HCT116 (cell line): ENCODE results near the gene FAP.

ENCODE experiments used
- CBX3 ChIP-seq: IDR thresholded peaks from 2 replicates; pipeline ENCODE4 v1.6.1; 2012; ENCODE audit warnings: low read depth
- EZH2 ChIP-seq: fragments of 200-600 bp; sonication (generic); IDR thresholded peaks from 2 replicates; pipeline ENCODE4 v1.6.1; 2017; ENCODE audit warnings: antibody characterized with exemption, mixed run types
- EZH2phosphoT487 ChIP-seq: fragments of 200-600 bp; IDR thresholded peaks from 2 replicates; pipeline ENCODE4 v1.6.1; 2018; ENCODE audit warnings: antibody characterized with exemption, borderline replicate concordance
- FOSL1 ChIP-seq: IDR thresholded peaks from 2 replicates; pipeline ENCODE4 v1.6.1; 2012; ENCODE audit warnings: low read depth
- POLR2A ChIP-seq: IDR thresholded peaks from 2 replicates; pipeline ENCODE4 v1.7.0; 2011; ENCODE audit warnings: borderline replicate concordance; ENCODE audit not compliant: insufficient read depth, insufficient read length; ENCODE audit errors: extremely low read depth
- POLR2AphosphoS5 ChIP-seq: IDR thresholded peaks from 2 replicates; pipeline ENCODE4 v1.6.1; 2011; ENCODE audit warnings: mild to moderate bottlenecking, low read depth, low read length, moderate library complexity
- RAD21 ChIP-seq: IDR thresholded peaks from 2 replicates; pipeline ENCODE4 v1.6.1; 2012; ENCODE audit warnings: low read depth, mild to moderate bottlenecking
- SIN3A ChIP-seq: IDR thresholded peaks from 2 replicates; pipeline ENCODE4 v1.6.1; 2012; ENCODE audit warnings: low read depth
- ZNF274 ChIP-seq: fragments of 200-500 bp; sonication (Bioruptor generic); IDR thresholded peaks from 2 replicates; pipeline ENCODE4 v1.6.1; 2014; ENCODE audit warnings: mild to moderate bottlenecking, low read depth, low read length, inconsistent platforms
- TF ChIP-seq, protein P1 (sequence below), 3 experiments: fragments of 200-600 bp in 1 of 3; sonication (generic) in 1 of 3; IDR thresholded peaks in 2 of 3; conservative IDR thresholded peaks in 1 of 3; 2 replicates each; pipeline ENCODE4 v1.5.1; 2012 to 2017; ENCODE audit warnings: low read depth in 2 of 3, low read length in 2 of 3, antibody characterized with exemption in 1 of 3, borderline replicate concordance in 1 of 3, control low read depth in 1 of 3, mild to moderate bottlenecking in 1 of 3, mixed read lengths in 1 of 3, mixed run types in 1 of 3, moderate library complexity in 1 of 3; ENCODE audit not compliant: insufficient read depth in 1 of 3

DNA sequence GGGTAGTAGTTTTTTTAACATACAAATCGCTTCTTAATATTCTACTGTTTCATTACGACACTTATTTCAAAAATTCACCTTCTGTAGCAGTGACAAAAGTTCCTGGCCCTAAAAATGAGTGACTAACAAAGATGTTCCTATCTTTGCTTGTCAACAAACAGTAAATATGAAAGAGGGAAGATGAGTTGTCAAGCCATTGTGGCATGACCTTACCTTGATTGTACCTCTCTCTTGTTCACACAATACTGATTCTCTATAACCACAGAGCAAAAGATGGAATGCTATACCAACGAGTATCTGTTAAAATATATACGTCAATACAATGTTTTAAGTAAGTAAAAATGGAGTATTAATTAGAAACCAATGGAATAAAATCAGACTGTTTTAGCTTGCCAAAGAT is 76.5 kb downstream of the FAP start:
- TF ChIP-seq POLR2A (no peak), EZH2 (no peak), EZH2phosphoT487 (no peak), RAD21 (no peak), ZNF274 (no peak), SIN3A (no peak), FOSL1 (no peak), CBX3 (no peak), POLR2AphosphoS5 (no peak)
- TF ChIP-seq, protein P1, sequence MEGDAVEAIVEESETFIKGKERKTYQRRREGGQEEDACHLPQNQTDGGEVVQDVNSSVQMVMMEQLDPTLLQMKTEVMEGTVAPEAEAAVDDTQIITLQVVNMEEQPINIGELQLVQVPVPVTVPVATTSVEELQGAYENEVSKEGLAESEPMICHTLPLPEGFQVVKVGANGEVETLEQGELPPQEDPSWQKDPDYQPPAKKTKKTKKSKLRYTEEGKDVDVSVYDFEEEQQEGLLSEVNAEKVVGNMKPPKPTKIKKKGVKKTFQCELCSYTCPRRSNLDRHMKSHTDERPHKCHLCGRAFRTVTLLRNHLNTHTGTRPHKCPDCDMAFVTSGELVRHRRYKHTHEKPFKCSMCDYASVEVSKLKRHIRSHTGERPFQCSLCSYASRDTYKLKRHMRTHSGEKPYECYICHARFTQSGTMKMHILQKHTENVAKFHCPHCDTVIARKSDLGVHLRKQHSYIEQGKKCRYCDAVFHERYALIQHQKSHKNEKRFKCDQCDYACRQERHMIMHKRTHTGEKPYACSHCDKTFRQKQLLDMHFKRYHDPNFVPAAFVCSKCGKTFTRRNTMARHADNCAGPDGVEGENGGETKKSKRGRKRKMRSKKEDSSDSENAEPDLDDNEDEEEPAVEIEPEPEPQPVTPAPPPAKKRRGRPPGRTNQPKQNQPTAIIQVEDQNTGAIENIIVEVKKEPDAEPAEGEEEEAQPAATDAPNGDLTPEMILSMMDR (IDR thresholded peaks at IDR 0.05 in 2 of 3, conservative IDR thresholded peaks at IDR 0.05 in 1 of 3; ENCODE audit: borderline replicate concordance in 1 of 3, insufficient read depth in 1 of 3, low read depth in 2 of 3, low read length in 2 of 3): no peak
